Renal cortex interstitium (tissue), 11 donors: ENCODE measurements around the gene ATXN10. TPM values are rescaled to one million over a fixed set of nuclear protein-coding genes. Genes with fewer than 3 reads are reported as not detected.
A peak's percentile ranks its signal among the peaks of the same experiment; 100 is the strongest.
"Not testable (repeated sequence)": the region's sequence is repeated elsewhere in the genome, so short reads cannot be mapped to it uniquely, and the experiment has no call there.

Experiments
- DNase-seq, 11 donors: peaks; one replicate each; pipeline ENCODE4 v3.0.0-alpha.2; 2013; ENCODE audit warnings: low read depth in 9 of 11, low spot score in 4 of 11; ENCODE audit errors: extremely low read depth in 1 of 11
- polyA plus RNA-seq, 3 donors: library from polyadenylated mRNA; unstranded; fragments of 120-200 nt; gene quantifications; one replicate each; pipeline ENCODE4 v1.2.1, GENCODE V29; 2013; ENCODE audit not compliant: insufficient read length in 3 of 3

The ATXN10 gene
- polyA plus RNA-seq, 3 donors: 245 to 338 (median 294) TPM

DNA sequence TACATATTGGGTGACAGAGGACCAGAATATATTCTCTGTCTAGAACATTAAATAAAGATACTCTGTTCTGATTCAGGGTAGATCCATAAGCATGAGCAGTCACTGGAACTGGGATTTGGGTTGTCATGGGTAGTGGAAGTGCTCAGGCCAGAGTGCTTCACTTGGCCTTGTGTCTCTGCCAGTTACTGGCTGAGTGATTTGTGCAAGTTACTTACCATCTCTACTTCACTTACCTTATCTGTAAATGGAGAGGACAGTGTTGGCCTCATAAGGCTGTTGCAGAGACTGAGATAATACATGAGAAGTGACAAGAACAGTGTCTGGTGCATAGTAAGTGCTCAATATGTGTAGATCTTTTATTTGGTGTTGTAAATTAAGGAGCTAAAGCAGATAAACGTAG is 17.6 kb downstream of the ATXN10 start:
- DNase-seq: no peak

DNA sequence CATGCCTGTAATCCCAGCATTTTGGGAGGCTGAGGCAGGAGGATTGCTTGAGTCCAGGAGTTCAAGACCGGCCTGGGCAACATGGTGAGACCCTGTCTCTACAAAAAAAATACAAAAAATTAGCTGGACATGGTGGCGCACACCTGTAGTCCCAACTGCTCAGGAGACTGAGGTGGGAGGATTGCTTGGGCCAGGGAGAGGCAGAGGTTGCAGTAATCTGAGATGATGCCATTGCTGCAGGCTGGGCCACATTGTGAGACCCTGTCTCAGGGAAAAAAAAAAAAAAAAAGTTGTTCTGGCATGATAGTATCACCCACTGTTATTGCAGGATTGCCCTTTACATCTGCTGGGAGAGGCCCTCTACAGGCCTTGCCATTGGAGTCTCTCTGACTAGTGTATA is 18.4 kb downstream of the ATXN10 start:
- DNase-seq: no peak

DNA sequence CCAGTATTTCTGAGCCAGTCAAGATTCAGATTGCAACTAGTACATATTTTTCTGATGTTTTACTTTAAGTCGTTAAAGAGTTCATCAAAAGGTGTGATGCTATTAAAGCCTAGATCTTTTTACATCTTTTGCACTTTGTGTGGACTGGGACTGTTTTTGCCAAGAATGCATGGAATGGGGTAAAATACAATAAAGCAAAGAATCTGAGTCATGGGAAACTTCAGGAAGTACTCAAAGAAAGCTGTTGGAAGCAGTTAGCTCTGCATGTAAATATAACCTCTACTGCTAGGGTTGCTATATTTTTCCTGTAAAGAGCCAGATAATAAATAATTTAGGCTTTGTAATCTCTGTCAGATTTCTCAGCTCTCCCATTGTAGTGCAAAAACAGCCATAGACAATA is 20.9 kb downstream of the ATXN10 start:
- no peak for DNase-seq

DNA sequence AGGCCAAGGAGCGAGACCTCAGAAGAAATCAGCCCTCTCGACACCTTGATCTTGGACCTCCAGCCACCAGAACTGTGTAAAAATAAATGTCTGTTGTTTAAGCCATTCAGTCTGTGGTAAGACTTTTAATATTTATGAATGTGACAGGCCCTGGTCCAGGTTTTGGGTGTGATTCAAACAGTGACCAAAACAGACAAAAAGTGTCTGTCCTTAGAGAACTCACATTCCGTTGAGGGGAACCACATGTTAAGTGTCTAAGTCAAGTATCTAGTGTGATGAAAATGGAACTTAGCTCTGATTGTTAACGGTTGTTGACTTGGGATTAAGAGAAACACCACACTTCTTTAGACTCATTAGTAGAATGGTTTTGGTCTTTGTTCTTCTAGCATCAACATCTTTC is 22.2 kb downstream of the ATXN10 start:
- DNase-seq: no peak

DNA sequence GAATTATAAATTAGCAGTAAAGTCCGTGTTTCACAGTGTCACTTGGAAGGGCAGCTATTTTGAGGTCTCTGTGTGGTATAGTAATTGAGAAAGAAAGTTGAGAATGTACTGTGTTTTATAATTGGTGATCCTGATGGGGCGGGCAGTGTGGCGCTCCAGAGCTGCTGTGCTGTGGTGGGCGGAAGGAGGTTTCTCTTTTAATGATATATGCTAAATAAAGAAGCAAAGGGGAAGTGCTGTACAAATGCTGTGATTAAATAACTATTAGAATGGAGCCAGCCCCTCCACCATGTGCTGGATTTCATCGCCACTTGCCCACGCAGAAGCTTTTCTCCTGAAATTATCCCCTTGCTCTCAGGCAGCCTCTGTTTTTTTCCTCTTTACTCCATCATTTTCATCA is 24.6 kb downstream of the ATXN10 start:
- DNase-seq: no peak

DNA sequence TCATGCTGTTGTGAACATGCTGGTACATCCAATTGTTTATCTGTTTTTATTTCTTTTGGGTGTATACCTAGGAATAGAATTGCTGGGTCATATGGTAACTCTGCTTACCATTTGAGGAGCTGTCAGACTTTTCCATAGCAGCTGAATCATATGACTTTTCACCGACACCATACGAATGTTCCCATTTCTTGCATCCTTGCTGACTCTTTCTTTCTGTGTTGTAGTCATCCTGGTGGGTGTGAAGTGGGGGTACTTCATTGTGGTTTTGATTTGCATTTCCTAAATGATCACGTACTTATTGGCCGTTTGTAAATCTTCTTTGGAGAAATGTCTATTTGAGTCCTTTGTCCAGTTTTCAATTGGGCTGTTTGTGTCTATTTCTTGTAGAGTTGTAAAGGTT is 26.5 kb downstream of the ATXN10 start:
- no peak for DNase-seq

DNA sequence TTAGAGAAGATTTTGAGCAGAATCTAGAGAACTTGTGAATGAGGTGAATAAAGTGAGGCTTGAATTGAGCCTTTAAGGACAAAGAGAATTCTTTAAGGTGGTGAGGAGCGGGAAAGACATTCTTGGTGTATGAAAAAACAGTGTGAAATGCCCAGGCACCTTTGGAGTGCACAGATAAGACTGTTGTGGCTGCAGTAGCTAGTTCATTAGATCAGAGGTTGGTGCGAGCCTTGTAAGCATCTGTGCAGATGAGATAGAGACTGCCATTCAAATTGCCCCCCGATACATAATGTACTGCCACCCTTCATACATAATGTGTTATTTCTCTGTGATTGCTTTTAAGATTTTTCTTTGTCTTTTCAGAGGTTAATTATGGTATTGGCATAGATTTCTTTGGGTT is 31.3 kb downstream of the ATXN10 start:
- no peak for DNase-seq

DNA sequence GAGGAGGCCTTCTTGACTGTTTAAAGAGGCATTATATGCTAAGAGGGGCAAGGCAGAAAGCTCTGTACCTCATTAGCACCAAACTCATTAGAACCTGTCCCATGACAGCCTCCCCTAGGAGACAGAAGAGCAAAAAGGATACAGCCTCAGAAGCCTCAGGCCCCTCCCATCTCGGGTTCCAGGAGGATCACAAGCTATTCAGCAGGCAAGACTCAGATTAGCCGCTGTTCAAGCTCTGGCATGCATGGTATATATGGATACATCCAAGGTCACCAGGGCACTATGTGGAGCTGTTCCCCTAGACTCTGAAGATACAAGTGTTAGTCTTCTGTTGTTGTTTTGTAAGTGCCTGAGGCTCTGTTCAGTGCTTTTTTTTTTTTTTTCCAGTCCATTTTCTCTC is 32.1 kb downstream of the ATXN10 start:
- no peak for DNase-seq

DNA sequence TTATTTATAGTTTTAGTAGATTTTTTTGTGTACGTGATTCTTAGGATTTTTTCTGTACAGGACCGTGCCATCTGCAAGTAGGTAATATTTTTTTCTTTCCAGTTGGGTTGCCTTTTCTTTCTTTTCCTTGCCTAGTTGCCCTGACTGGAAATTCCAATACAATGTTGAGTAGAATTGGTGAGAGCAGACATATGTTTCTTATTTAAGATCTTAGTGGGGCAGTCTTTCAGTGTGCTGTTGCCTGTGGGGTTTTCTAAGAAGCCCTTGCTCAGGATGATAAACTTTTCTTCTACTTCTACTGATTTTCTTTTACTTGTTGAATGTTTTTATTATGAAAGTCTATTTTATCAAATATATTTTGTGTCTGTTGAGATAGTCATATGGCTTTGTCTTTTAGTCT is 33.0 kb downstream of the ATXN10 start:
- no peak for DNase-seq

DNA sequence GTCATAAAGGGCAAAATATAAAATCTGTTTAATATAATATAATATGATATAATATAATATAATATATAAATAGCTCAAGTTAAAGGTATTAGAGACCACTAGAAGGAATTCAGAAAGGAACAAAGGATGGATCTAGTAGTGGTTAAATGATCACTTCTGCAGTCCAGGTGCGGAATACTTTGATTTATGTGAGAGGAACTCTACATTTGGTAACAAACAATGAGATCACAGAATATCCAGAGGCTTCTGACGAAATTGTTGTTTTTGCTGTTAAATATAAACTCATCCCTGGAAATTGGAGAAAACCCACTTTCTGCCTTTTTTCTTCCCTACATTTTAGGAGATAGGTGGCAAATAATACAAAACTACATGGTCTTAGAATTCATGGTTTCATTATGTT is 36.0 kb downstream of the ATXN10 start:
- no peak for DNase-seq

DNA sequence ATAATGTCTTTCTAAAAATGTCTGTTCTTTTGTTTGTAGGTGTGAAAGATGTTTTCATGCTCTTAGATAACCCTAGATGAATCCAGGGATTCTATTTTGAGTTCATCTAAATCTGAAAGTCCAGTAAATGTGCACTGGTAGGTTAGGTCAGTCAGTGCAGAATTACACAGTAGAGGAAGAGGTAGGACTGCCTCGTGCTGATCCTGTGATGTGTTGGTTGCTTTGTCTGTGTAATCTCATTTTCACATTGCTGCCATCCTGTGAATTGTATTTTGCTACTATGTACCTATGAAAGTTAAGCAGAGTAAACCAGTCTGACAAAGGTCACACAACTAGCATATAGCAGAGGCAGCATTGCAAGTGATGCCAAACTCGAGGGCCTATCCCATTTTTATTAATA is 36.5 kb downstream of the ATXN10 start:
- DNase-seq: no peak

DNA sequence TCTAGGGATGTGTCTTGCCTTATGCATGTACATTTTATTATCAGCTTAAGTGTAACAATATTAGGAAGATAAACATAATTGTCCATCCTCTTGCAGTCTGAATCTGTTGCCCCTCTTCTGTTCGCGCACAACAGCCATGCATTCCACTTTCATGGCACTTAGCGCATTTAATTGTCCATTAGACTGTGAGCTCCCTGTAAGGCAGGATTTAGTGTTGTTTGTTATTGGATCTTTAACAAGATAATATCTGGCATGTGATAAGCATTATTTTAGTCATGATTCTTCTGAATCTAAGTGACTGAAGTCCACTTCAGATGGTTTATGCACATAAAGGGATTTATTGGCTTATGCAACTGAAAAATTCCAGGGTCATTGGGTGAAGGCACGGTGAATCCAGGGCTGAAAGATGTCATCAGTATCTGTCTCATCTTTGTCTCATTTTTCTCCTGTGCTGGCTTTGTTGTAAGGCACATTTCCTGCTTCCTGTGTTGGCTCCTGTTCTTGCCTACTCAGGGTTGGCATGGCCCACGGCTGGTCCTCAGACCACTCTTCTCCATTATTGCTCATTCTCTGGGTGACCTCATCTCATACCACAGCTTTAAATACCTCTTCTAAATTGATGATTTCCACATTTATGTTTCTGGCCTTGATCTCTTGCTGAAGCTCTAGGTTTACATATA is 37.6 kb downstream of the ATXN10 start:
- DNase-seq: no peak

DNA sequence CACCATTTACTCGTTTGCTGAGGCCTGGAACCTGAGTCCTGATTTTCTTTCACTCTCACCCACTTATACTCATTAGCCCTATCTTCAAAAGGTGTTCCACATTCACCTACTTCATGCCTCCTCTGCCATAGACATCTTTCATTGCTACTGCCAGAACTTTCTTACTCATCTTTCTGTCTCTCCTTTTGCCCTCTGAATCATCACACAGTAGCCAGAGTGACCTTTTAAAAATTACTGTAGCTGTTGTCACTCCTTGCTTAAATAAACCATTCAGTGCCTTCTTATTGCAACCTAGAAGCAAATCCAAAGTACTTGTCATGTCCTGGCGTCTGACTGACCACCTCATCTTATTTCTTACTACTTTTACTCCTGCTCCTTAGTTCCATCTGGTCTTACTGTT is 38.2 kb downstream of the ATXN10 start:
- no peak for DNase-seq

DNA sequence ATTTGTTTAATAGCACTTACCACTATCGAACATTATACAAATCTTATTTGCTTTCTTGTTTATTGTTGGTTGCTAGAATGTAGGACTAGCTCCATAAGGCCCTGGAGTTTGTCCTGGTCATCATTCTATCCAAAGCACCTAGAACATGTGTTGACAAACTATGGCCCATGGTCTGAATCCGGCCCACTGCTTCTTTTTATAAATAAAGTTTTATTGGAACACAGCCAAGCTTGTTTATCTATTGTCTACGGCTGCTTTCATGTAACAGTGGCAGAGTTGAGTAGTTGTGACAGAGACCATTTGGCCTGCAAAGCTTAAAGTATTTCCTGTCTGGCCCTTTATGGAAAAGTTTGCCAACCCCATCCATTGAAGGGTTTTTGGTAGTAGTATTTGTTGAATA is 38.8 kb downstream of the ATXN10 start:
- no peak for DNase-seq

DNA sequence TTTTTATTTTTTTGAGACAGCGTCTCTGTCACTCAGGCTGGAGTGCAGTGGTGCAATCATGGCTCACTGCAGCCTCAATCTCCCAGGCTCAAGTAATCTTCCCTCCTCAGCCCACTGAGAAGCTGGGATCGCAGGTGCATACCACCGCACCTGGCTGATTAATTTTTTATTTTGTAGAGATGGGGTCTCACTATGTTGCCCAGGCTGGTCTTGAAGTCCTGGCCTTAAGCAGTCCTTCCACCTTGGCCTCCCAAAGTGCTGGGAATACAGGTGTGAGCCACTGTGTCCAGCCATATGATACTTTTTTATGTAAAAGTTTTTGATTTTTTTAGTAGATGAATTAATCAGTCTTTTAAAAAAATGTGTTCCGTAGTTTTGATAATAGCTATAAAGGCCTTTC is 42.8 kb downstream of the ATXN10 start:
- not testable (repeated sequence) for DNase-seq

DNA sequence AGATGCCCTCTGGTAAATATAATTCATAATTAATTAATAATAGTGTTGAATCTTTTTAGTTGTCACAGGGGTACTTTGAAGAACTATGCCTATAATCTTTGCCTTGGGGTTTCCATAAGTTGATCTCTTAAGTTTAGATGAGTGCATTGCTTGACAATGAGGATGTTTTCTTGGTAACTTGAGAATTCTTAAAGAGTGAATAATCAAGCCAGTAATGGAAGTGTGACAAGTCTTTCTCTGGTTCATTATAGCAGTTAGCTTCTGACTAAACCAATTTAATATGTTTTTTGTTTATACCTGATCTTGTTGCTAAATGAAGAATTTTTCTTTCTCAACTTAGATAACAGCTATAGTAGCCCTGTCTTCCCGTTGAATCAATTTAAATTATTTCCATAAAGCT is 46.2 kb downstream of the ATXN10 start:
- no peak for DNase-seq

DNA sequence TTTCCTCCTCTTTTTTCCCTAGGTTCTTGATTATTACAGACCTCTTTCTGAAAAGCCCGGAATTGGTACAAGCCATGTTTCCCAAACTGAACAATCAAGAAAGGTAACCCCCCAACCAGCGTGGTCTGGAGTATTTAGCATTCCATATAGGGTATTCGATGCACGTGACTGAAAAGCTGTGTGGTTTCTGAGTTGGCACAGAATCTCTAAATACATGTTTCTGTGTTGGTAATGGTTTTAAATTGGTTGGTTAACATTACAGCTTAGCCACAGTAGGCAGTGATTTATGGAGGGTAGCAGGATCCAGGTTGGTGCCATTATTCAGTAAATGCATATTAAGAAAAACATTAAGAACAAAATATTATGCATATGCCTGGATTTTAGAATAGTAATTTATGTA is 46.8 kb downstream of the ATXN10 start:
- no peak for DNase-seq

DNA sequence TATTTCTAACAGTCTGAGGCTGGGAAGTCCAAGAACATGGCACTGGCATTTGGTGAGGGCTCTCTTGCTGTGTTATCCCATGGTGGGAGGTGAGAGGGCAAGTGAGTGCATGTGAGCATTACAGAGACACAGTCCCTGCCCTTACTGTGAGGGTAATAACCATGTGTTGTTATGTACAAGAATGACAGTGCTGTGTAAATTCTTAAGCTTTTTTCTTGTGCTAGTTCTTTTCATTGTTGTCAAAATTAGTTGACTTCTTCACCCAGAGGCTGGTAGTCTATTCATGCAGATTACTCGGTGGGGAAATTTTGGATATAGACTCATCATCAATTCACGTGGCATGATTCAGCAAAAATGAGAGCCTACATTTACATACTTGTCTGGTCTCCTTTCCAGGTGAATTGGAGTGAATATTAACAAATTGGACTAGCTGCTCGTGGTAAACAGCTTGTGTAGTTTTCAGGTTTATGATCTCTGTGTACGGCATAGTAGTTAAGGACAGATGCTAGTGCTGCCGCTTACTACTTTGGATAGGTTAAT is 49.3 kb downstream of the ATXN10 start:
- DNase-seq: no peak

DNA sequence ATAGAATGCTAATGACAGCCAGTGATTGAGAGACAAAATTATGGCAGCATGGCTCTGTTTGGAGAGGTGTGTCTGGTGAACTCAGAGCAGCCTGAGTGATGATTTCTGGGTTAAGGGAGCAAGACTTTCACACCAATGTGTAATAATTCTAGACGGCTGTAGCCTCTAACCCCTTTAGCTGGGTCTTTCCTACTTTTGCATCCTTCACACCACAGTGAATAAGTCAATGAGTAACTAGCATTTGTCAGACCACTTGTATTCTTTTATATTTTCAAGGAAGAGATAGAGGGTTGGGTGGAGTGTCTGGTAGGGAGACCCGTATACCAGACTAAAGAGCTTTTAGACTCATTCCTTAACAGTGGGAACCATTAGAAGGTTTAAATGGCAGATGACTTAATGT is 50.4 kb downstream of the ATXN10 start:
- peak in 3 of 11 donors; percentile 1 to 12 (median 5) for DNase-seq

DNA sequence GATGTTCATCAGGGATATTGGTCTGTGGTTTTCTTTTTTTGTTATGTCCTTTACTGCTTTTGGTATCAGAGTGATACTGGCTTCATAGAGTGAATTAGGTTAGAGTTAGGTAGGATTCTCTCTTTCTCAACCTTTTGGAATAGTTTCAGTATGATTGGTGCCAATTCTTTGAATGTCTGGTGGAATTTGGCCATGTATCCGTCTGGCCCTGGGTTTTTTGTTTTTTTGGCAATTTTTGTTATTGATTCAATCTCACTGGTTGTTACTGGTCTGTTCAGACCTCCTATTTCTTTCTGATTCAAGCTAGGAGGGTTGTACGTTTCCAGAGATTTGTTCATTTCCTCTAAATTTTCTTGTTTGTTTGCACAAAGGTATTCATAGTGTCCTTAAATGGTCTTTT is 54.4 kb downstream of the ATXN10 start:
- no peak for DNase-seq

DNA sequence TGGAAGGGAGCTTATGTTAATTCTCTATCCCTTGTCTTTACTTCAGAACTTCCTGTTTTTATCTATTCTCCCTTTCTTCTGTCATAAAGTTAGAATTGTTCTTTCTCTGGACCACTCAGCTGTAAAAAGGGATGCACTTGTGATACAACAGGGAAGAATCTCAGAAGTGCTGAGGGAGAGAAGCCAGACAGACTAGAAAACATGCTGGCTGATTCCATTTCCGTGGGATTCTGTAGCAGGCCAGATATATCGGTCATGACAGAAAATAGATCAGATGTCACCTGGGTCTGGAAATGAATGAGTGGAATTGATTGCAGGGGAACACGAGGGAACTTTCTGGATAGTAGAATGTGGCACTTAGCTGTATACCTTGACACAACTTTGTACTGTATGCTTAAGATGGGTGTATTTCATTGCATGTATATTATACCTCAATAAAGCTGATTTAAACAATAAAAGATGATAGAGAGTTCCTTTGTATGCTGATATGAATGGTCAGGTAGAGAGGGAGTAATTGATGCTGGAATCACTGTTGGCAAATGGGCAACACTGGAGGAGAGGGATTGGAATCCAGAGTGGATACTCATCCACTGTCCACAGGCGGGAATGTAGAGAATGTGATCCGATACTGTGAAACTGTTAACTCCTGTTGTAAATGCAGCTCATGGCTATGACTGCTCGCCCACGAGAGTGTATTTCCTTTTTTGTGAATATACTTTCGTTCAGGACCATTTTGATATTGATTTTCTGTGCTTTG is 59.6 kb downstream of the ATXN10 start:
- no peak for DNase-seq
